Dedifferentiated amniotic fluid mesenchymal stem cell (primary cell): ENCODE results near the gene PIGH.
"Not testable (repeated sequence)": the region's sequence is repeated elsewhere in the genome, so short reads cannot be mapped to it uniquely, and the experiment has no call there.

Source experiments
- DNase-seq: peaks from one replicate; pipeline ENCODE4 v3.0.0-alpha.2; 2016; ENCODE audit errors: extremely low spot score

Gene PIGH

DNA sequence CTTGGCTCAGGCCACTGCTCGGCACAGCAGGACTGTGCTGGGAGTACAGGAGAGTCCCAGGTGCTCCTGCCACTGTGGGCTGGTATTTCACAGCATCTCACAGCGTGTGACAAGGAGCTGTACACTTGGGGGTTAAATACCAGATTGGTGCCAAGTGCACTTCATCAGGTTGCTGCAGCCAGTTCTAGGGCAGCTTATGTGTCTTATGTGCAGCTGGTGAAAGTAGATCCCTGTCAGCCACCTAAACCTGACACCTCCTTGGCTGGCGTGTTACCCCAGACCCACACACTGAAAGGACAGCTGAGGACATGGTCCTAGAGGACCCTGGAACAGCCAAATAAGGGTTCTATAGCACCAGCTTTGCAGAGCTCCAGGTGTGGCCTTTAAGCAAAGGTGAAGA, 48.1 kb downstream of the PIGH start:
- no peak for DNase-seq

DNA sequence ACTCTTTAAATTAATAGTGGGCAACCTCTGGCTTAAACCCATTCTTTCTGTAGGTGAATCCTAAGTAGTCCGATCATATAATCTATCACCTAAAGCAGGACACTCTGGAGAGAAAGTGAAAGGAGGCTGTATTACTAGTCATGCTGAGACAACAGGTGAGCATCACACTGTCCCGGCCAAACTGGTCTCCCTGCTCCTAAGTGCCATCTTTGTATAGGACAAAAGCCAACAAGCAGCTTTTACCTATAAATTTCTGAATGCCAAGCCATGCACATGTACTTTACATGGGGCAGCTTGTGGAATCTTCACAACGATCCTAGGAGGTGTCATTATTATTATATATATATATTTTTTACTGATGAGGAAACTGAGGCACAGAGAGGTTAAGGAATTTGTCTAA, 48.9 kb downstream of the PIGH start:
- no peak for DNase-seq

DNA sequence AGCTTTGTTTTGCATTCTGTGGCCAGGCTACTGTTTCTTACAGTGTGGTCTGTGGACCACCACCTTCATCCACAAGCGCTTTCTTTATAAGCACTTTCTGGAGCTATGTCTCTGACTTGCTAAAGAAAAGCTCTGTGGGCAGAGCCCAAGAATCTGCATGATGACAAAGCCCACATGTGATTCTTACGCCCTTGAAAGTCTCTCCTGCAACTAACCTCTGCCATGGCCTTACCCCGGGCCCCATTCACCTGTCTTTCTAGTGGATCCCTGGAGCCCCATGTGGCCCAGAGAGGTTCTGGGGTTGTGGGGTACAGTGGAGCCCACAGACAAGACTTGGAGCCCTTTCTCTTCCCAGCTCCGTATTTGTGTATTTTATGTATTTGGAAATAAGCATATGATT, 50.3 kb downstream of the PIGH start:
- DNase-seq = no peak

DNA sequence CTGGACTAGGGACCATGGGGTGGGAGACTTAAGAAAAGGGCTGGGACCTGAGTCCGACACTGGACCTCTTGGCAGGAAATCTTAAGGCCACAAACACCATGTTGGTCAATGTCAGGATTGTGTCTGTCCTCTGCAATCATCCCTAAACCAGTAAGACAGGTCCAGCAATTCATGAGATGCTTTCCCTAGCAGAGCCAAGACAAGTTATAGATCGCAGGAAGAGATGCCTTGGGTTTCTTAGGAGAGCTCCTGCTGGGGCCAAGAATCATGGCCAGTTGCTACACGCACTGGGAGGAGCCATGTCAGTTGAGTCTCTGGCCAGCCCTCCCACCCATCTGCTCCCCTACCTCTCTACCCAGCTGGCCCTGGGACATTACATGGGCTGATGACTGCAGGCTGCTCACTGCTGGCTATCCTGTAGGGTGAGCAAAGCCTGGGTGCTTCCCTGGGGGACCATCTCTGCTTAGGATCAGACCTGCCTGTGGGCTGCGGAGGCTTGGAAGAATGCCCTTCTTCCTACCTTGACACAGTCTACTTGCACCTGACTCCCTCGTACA, 52.8 kb downstream of the PIGH start:
- no peak for DNase-seq

GRCh38 chr14:67544590-67544989, 55.5 kb downstream of the PIGH start:
- DNase-seq = no peak

DNA sequence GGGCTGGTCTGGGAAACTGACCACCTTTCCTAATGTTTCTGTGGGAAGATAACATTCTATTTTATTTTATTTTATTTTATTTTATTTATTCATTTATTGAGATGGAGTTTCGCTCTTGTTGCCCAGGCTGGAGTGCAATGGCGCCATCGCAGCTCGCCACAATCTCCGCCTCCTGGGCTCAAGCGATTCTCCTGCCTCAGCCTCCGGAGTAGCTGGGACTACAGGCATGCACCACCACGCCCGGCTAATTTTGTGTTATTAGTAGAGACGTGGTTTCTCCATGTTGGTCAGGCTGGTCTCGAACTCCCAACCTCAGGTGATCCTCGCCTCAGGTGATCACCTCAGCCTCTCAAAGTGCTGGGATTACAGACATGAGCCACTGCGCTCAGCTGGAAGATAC, 57.4 kb downstream of the PIGH start:
- DNase-seq = not testable (repeated sequence)

- no peak for DNase-seq
Measured at GRCh38 chr14:67541448-67542387, 58.4 kb downstream of the PIGH start.
